GM12873 (cell line): ENCODE results near the gene CDYL2.

ENCODE experiments used
- CTCF ChIP-seq: IDR thresholded peaks from 2 replicates; pipeline ENCODE4 v1.5.1; 2012; ENCODE audit warnings: low read depth, mild to moderate bottlenecking, moderate library complexity, low read length, control low read depth; ENCODE audit not compliant: insufficient read depth; ENCODE audit errors: missing control alignments

The CDYL2 gene

GRCh38 chr16:80746231-80746630 is 58.2 kb downstream of the CDYL2 start:
- TF ChIP-seq CTCF: no peak

GRCh38 chr16:80744856-80745255 is 59.5 kb downstream of the CDYL2 start:
- no peak for TF ChIP-seq CTCF

DNA sequence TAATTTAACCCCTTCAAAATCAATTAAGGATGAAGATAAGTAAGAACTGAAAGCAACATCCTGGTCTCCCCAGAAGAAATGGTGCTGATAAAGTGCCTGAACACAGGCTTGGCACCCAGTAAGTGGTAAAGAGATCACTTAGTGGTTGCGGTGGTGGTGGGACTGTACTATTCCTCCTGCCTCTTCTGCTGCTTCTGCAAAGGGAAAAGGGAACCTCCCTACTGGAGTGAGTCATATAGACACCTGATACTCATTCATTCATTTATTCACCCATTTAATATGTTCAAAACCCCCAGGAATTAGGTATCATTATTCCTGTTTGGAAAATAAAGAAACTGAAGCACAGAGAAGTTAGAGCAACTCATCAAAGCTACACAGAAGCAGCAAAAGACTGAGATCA is 60.6 kb downstream of the CDYL2 start:
- TF ChIP-seq CTCF: no peak

- TF ChIP-seq CTCF: no peak
Measured at GRCh38 chr16:80743273-80743672, 61.1 kb downstream of the CDYL2 start.

DNA sequence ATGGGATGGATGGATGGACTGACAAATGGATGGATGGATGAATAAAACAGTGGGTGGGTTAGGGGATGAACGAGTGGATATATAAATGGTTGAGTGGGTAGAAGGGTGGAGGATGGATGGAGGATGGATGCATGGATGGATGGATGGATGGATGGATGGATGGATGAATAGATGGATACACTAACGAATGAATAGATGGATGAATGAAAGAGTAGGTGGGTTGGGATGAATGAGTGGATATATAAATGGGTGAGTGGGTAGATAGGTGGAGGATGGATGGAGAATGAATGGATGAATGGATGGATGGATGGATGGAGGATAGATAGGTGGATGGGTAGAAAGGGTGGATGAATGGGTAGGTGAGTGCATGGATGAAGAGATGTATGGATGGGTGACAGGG is 62.1 kb downstream of the CDYL2 start:
- TF ChIP-seq CTCF: no peak

DNA sequence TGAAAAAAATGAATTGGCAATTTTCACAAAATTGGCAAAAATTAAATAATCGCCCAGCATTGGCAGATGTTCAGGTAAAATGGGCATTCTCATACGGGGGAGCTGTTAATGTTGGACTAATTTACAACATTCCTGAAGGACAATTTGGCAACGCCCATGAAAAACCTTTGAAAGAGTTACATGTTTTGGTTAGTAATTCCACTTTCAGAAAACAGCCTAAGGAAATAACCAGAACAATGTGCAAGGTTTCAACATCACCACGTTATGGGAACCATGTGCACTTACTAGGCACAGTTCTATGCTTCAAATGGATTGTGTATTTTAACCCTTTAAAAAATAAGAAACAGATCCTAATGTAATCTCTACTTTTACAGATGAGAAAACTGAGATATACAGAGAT is 62.7 kb downstream of the CDYL2 start:
- TF ChIP-seq CTCF: no peak

DNA sequence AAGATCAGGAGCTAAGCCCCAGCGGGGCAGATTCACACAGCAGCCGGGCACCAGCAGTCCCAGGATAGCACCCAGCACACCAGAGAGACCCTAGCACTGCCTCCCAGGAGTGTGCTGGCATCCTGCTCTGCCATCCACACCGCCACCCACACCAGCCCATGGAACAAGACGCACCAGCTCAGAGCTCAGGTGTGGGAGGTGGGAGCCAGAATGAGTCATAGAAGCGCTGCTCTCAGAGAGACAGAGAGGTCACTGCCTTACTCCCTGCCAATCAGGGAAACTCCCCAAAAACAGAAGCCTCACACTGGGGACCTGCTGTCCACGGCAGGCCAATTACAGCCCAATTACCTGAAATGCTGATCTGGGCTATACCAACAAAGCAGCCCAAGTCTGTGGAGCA is 64.9 kb downstream of the CDYL2 start:
- TF ChIP-seq CTCF: no peak

DNA sequence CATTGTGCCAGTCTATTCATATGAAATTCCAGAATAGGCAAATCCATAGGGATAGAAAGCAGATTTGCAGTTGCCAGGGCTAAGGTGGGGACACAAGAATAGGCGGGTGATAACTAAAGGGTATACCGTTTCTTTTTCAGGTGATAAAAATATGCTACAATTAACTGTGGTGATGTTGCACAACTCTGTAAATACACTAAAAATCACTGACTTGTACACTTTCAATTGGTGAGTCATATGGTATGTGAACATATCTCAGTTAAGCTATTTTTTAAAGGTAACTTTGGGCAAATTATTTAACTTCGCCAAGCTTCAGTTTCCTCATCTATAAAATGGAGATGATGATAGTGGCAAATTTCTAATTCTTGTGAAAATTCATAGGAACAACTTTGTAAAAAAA is 65.9 kb downstream of the CDYL2 start:
- no peak for TF ChIP-seq CTCF
